Islet of Langerhans (tissue), 1 donor: ENCODE data around the gene ASAH2.
"Not testable (repeated sequence)": the region's sequence is repeated elsewhere in the genome, so short reads cannot be mapped to it uniquely, and the experiment has no call there.

Experiments
- FAIRE-seq: peaks from one replicate; lab custom pipeline; 2011; peaks lifted over from hg19 to GRCh38; lab: Jason Lieb, UNC

The ASAH2 gene

GRCh38 chr10:50250096-50250854, 1.0 kb downstream of the ASAH2 start:
- no peak for FAIRE-seq

- no peak for FAIRE-seq
These were observed 2.7 kb downstream of the ASAH2 start for GRCh38 chr10:50248598-50248997.

- peak; percentile 30 for FAIRE-seq
These were observed 3.3 kb downstream of the ASAH2 start for GRCh38 chr10:50248062-50248461.

- FAIRE-seq, result no peak
These were observed 7.1 kb downstream of the ASAH2 start for GRCh38 chr10:50244201-50244600.

- no peak for FAIRE-seq
These were observed 8.5 kb downstream of the ASAH2 start for GRCh38 chr10:50242777-50243176.

GRCh38 chr10:50241478-50241877, 9.8 kb downstream of the ASAH2 start:
- FAIRE-seq, result not testable (repeated sequence)

GRCh38 chr10:50234486-50234885, 16.8 kb downstream of the ASAH2 start:
- FAIRE-seq, result no peak

GRCh38 chr10:50232261-50232639, 19.1 kb downstream of the ASAH2 start:
- FAIRE-seq, result no peak

GRCh38 chr10:50231515-50232260, 19.6 kb downstream of the ASAH2 start:
- FAIRE-seq, result peak; percentile 89

GRCh38 chr10:50229460-50229859, 21.9 kb downstream of the ASAH2 start:
- FAIRE-seq, result no peak

- FAIRE-seq, result no peak
These were observed 22.6 kb downstream of the ASAH2 start for GRCh38 chr10:50228672-50229071.

- FAIRE-seq, result no peak
These were observed 24.7 kb downstream of the ASAH2 start for GRCh38 chr10:50226610-50227009.

- FAIRE-seq, result peak; percentile 51
These were observed 26.9 kb downstream of the ASAH2 start for GRCh38 chr10:50224330-50224952.

GRCh38 chr10:50222199-50222598, 29.1 kb downstream of the ASAH2 start:
- no peak for FAIRE-seq

GRCh38 chr10:50221470-50221869, 29.8 kb downstream of the ASAH2 start:
- no peak for FAIRE-seq

GRCh38 chr10:50219646-50220045, 31.7 kb downstream of the ASAH2 start:
- FAIRE-seq, result no peak

- FAIRE-seq, result no peak
These were observed 32.1 kb downstream of the ASAH2 start for GRCh38 chr10:50219200-50219599.

GRCh38 chr10:50216894-50217293, 34.4 kb downstream of the ASAH2 start:
- no peak for FAIRE-seq

- no peak for FAIRE-seq
These were observed 34.9 kb downstream of the ASAH2 start for GRCh38 chr10:50216418-50216817.

- FAIRE-seq, result no peak
These were observed 39.6 kb downstream of the ASAH2 start for GRCh38 chr10:50211670-50212069.

GRCh38 chr10:50210876-50211275, 40.4 kb downstream of the ASAH2 start:
- FAIRE-seq, result no peak
